LoVo (cell line): ENCODE measurements around the gene FFAR4.

Experiments used
- DNase-seq: peaks from one replicate; pipeline ENCODE4 v3.0.0-alpha.2; 2016; ENCODE audit warnings: low spot score

The FFAR4 gene

DNA sequence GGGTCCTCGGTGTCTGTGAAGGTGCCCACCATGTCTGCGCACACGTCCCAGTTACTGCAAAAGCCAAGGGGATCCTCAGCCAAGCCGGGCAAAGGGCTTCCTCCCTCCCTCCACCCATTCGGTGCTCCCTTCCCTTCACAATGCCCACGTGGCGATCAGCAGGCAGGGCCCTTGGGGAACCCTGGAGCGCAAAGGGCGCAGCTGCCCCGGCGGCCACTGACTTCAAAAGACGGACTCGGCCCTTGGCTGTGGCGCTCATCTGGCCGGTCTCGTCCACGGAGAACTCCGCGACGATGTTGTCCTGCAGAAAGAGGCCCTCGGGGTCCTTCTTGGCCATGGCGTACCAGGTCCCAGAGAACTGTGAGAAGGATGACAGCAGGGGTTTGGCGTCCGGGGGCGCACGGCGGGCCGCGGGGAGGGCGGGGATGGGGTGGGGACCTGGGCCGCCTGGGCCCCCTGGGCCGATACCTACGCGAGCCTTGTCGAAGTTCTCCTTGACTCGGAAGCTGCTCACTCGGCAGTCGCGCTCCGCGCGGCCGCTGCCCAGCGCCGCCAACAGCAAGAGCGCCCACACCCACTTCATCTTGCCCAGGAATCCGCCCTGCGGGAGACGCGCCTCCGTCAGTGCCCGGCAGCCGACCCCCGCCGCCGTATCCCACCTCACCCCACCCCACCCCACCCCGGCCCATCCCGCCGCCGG is 34.1 kb downstream of the FFAR4 start:
- no peak for DNase-seq

DNA sequence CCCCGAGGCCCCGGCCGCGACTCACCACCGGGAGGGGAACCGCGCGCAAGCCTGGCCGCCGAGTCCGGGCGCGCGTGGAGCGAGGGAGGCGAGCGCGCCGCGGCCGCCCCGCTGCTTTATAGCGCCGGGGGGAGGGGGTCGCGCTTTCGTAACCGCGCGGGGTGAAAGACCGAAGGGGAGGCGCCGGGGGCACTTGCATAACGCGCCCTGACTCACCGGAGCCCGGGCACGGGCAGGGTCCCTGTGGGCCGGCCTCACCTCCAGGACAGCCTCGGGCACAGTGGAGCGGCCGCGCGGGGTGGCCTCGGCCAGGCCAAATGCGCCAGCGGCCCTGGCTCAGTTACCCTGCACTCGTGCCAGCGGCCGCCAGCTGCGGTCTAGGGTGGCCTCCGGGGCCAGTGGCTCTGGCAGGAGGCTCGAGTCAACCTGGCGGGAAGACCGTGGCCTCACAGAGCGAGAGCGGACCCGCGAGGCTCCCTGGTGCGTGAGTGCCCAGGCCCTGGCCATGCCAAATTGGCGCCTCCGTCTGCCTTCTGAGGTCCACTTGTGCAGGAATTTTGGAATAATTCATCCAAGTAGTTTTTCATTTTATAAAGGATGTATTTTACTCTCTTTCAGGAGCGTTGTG is 34.8 kb downstream of the FFAR4 start, which contains the start of gene RBP4:
Gene RBP4, minus strand, starts transcription at position 90 of the 628 bp plus-strand sequence. CDS start 207 bp downstream, outside the sequence.
- no peak for DNase-seq

DNA sequence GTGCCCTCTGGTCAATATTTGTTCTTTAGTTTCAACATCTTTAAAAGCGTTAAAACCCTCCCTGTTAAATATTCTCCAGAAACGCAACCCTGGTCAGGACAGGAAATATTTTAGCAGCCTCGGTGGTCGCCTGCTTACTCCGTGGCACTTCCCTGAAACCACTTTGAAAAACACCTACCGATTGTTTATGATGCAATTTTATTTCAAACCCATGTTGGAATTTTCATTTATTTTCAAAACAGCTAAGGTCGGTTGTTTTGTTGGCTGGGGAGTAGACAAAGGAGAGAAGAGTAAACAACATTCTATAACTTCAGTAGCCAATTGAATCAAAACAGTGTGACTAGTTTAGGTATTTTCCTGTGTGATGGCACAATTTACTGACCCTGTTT is 35.3 kb downstream of the FFAR4 start:
- DNase-seq: no peak

DNA sequence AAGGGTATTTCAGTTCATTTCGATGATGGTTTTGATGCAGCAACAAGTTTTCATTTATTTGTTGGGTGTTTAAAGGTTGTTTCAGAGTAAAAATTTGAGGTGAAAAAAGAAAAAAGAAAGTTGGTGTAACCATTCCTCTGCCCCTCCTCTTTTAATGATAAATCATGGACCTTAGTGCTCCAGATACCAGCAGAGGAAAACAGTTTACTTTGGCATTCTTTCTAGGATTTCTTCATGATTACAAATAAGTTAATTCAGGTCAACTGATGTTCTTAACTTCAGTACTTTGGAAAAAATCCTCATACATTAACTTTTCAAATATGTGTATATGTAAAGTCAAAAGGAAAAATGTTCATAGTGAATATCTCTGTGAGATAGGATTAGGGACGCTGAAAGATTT is 36.6 kb downstream of the FFAR4 start:
- no peak for DNase-seq

DNA sequence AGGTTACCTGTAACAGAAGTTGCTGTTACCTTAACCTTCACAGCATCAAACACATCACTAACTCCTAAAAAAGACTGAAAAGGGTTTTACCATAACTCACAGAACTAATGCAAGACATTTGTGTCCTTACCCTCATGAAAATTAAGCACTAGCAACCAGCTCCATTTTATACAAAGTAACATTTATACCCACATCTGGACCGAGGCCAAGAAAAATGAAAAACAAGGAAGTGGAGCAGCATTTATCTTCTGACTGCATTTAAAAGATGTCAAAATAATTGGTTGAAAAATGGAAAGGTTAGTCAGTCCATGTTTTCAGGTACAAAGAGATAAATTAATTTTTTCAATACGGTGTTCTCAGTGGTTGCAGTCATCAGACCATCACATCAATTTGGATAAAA is 37.7 kb downstream of the FFAR4 start:
- peak; percentile 8 for DNase-seq

DNA sequence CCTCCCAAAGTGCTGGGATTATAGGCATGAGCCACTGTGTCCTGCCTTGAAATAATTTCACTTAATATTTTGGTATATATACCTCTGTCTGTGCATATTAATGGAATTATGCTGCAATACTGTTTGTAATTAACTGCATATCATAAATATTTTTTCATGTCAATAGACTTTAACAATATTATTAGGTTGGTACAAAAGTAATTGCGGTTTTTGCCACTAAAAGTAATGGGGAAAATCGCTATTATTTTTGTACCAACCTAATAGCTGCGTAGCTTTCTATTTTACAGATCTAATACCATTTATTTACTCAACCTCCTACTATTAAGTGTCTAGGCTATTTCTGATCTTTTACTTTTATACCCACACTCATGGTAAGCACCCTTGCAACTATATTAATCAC is 42.0 kb downstream of the FFAR4 start:
- no peak for DNase-seq

DNA sequence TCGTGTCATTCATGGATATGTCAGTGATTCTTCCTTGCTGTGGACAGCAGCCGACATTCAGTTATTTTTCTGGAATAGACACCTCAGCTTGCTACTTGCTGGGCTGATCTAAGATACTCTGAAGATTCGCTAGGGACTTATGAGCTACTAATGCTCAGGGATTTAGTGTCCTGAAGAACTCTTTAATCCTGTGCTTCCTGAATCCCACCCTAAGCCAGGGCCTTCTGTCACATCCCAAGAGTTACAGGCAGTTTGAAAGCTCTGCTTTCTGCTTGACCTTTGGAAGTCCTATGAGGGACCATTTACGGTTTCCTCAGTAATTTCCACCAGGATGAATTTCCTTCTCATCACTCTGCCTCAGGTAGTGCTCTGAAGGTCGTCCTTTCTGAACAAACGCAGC is 45.8 kb downstream of the FFAR4 start, which contains the start of gene PDE6C:
Gene PDE6C, plus strand, starts transcription at position 227 of the 400 bp plus-strand sequence. CDS start 189 bp downstream, outside the sequence.
- no peak for DNase-seq

DNA sequence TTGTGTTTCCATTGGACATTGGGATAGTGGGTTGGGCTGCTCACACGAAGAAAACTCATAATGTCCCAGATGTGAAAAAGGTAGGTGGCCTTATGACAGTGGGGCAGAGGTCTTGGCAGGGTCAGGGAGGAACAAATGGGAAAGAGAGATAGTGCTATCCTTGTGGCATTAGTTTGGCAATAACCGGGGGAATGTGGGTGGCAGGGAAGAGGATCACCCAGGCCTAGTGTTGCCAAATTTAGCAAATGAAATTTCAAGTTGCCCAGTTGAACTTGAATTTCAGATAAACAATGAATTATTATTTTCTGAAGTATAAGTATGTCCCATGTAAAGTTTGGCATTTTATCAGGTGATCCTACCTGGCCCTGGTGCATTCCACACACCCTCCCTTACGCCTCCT is 46.7 kb downstream of the FFAR4 start:
- no peak for DNase-seq

DNA sequence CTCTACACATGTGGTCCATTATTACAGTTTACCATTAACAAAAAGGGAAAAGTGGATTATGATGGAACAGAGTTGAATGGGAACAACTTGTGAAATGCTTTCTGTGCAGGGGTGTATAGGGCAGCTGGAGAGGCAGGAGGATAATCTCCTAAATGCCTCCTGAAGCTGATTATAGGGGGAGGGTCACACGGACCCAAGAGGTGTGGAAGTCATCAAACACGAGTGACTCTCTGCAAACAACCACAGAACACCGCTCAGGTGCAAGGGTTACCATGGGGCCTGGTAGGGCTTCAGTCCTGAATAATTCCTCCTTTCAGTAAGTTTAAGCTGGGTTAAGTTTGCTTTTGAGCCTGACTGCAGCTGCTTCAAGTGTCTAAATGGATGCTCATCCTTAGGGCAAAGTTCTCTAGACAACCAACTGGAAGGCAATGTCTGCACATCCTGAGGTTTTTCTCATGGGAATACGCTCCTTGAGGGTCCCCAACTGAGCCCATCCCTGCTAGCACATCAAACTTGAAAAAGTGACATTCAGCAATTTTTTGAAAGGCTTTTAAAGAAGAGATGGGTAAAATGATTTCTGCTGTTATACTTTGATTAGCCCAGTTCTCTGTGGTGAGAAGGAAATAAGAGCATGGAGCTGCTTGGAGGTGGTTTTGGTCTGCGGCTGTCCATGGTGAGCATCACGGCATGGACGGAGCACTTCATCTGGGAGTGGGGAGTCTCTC is 47.8 kb downstream of the FFAR4 start:
- DNase-seq: no peak

DNA sequence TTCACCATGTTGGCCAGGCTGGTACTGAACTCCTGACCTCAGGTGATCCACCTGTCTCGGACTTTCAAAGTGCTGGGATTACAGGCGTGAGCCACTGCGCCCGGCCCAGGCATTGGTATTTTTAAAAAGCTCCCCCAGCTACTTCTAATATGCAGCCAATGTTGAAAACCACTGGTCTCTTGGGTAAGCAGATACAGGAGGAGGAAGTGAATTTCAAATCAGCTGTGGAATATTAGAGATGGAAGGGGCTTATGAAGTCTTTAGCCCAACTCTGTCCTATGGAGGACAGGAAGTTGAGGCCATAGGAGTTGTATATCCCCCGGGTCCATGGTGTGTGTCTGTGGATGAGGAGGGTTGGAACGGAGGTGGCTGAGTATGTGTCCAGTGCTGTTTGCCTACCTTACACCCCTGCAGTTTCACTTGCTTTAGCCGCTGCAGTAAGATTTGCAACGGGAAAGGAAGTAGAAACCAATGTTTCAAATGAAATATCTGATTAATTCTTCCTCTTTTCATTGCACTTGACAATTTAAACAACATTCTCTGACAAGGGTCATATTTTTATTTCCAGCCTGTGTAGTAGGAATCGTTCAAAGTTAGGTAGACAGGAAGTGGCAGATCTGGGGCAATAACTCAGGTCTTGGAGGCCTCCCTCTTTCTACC is 49.2 kb downstream of the FFAR4 start:
- no peak for DNase-seq

DNA sequence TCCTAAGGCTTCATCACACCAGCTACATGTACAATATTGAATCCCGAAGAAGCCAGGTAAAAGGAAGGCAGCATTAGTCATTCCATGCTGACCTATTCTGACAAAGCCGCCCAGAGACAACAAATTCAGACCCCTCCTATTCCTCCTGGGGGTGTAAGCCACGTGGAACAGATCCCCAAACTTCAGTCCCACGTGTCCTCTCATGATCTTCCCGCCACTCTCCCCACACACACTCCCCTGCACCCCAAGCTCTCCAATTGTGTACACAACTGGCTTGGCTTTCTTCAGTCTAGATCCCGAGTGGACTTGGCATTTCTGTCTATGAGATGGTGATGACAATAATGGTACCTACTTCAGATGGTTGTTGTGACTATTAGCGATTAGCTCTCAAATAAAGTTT is 54.5 kb downstream of the FFAR4 start:
- DNase-seq: no peak

DNA sequence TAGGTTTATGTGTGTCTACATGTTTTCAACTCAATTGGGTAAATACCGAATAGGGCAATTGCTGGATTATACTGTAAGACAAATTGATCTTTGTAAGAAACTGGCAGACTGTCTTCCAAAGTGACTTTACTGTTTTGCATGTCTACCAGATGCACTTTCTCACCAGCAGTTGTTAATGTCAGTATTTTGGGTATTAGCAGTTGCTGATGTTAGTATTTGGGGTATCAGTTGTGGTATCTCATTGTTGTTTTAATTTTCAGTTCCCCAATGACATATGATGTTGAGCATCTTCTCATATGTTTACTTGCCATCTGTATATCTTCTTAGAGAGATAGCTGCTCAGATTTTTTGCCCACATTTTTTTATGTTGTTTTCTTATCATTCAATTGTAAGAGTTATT is 56.5 kb downstream of the FFAR4 start:
- no peak for DNase-seq

DNA sequence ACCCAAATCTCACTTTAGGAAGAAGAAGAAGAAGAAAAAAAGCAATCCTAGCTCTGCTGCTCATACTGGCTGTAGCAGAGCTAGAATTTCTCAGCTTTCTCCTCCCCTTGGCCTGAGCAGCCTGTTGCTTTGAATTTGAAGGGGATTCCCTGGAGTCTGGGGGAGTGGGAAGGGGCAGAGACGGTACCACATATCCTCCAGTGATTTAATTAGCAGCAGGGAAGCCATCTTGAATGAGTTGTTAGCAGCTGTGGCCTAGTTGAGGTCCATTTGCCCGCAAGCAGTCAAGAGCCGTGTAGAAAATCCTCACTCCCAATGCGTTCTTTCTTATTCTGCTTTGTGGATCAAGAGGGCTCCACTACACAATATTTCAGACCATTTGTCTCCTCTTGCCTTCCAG is 62.4 kb downstream of the FFAR4 start:
- no peak for DNase-seq

DNA sequence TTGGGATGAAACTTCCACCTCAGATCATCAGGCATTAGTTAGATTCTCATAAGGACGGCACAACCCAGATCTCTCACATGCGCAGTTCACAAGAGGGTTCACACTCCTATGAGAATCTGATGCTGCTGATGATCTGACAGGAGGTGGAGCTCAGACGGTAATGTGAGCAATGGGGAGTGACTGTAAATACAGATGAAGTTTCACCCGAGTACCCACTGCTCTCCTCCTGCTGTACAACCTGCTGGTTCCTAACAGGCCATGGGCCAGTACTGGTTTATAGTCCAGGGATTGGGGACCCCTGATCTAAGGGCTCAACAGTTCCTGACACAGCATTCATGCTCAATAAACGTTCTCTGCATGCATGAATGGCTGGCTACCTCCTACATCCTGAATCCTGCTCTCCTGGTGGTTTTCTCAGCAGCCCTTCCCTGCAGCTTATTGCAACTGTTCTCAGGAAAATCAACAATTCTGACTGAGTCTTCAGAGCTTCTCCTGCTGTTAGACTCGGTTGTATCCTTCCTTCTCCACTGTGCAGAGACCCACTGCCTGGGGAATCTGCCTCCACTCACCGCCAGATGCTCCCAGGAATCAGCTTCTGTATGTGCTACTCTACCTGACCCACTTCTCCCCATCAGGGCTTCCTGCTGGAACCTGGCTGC is 63.3 kb downstream of the FFAR4 start:
- DNase-seq: no peak

DNA sequence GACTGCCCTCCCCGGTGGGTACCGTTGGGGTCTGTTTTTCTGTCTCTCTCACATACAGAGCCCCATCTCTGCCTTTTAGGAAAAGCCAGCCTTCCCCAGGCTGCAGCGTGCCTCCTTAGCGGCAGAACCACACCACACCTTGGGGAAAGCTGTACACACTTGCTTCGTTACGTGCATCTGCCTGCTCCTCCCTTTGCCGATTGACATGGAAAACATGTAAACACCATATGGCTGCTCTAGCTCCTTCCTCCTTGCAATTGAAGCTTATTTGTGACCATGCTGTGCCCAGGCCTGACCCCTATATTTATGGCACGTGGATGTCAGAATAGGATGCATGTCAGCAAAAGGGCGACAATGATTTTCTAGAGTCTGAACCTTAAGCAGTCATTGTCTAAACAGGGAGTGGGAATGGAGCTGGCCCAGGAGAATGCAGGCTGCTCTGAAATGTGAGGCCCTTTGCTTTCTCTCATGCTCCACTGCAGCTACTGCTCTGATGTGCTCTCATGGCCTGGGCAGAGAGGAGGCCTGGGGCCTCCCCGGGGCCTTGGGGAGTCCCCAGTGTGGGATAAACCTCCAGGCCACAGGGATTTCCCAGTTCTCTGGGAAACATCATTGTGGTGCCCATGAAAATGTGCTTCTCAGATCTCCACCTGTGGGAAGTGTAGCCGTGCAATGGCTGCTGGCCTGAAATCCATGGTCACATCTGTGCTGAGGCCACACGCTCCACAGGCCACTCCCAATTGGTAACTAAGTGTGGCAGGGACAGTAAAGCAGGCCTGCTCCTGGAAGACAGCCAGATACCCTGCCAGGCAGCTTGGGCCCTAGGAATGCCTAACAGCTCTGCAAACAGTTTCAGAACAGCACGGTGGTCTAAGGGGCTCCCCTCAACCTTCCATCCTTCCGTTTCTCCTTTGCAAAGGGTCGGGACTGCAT is 64.4 kb downstream of the FFAR4 start:
- DNase-seq: no peak
